AG10803 (cell line): ENCODE measurements around the gene KLF4.
A peak's percentile ranks its signal among the peaks of the same experiment; 100 is the strongest.

Experiments
- DNase-seq: peaks from one replicate; pipeline ENCODE4 v3.0.0; 2010; ENCODE audit warnings: low read depth
- H3K4me3 ChIP-seq: 2 replicates; pipeline ENCODE4 v1.5.1; 2011; ENCODE audit warnings: mild to moderate bottlenecking, low read length, control low read depth
- CTCF ChIP-seq: conservative IDR thresholded peaks from 2 replicates; pipeline ENCODE4 v1.5.1; 2011; ENCODE audit warnings: mild to moderate bottlenecking, low read length, control low read depth, inconsistent platforms

Gene KLF4

GRCh38 chr9:107443786-107444185 is 45.8 kb downstream of the KLF4 start:
- no peak for DNase-seq
- no peak for TF ChIP-seq CTCF

GRCh38 chr9:107439991-107440456 is 49.5 kb downstream of the KLF4 start:
- TF ChIP-seq CTCF, result no peak
- peak; percentile 35 for DNase-seq

More at GRCh38 chr9:107443786-107444185, 45.8 kb downstream of the KLF4 start:
- H3K4me3 ChIP-seq, result no peak overlapping the region

GRCh38 chr9:107438211-107439031 is 51.1 kb downstream of the KLF4 start:
- TF ChIP-seq CTCF, result no peak
- H3K4me3 ChIP-seq, result no peak overlapping the region
- DNase-seq, result no peak

More at GRCh38 chr9:107439991-107440456, 49.5 kb downstream of the KLF4 start:
- H3K4me3 ChIP-seq, result no peak overlapping the region

GRCh38 chr9:107437716-107438115 is 51.9 kb downstream of the KLF4 start:
- no peak overlapping the region for H3K4me3 ChIP-seq
- no peak for DNase-seq
- TF ChIP-seq CTCF, result no peak

- no peak for DNase-seq
- TF ChIP-seq CTCF, result no peak
- H3K4me3 ChIP-seq, result no peak overlapping the region
These were observed 54.2 kb downstream of the KLF4 start for GRCh38 chr9:107435415-107435814.
